IMR-90 (cell line): ENCODE results near the gene GLRA3.

ENCODE experiments used
- BHLHE40 ChIP-seq: fragments of 150-350 bp; IDR thresholded peaks from 2 replicates; pipeline ENCODE4 v1.6.1; 2016; ENCODE audit warnings: mild to moderate bottlenecking, low read depth, low read length
- FOS ChIP-seq: fragments of 150-350 bp; IDR thresholded peaks from 2 replicates; pipeline ENCODE4 v1.6.1; 2016; ENCODE audit warnings: low read depth, low read length
- MAFK ChIP-seq: IDR thresholded peaks from 2 replicates; pipeline ENCODE4 v1.6.1; 2012; ENCODE audit warnings: low read depth, low read length, improper control_type of control experiment
- MAZ ChIP-seq: IDR thresholded peaks from 2 replicates; pipeline ENCODE4 v1.6.1; 2012; ENCODE audit warnings: low read depth, mild to moderate bottlenecking, low read length, improper control_type of control experiment, moderate library complexity, borderline replicate concordance
- MXI1 ChIP-seq: IDR thresholded peaks from 2 replicates; pipeline ENCODE4 v1.6.1; 2012; ENCODE audit warnings: low read depth, mild to moderate bottlenecking, low read length, moderate library complexity, borderline replicate concordance
- NFE2L2 ChIP-seq: fragments of 150-350 bp; IDR thresholded peaks from 2 replicates; pipeline ENCODE4 v1.6.1; 2016; ENCODE audit warnings: low read depth, mild to moderate bottlenecking, low read length
- POLR2A ChIP-seq: IDR thresholded peaks from 2 replicates; pipeline ENCODE4 v1.6.1; 2012; ENCODE audit warnings: mild to moderate bottlenecking, low read depth, low read length
- RAD21 ChIP-seq: IDR thresholded peaks from 2 replicates; pipeline ENCODE4 v1.6.1; 2012; ENCODE audit warnings: low read length, improper control_type of control experiment
- RCOR1 ChIP-seq: IDR thresholded peaks from 2 replicates; pipeline ENCODE4 v1.6.1; 2012; ENCODE audit warnings: mild to moderate bottlenecking, low read length, improper control_type of control experiment; ENCODE audit not compliant: insufficient replicate concordance
- SMC3 ChIP-seq: fragments of 150-350 bp; IDR thresholded peaks from 2 replicates; pipeline ENCODE4 v1.6.1; 2016; ENCODE audit warnings: low read depth, mild to moderate bottlenecking, antibody characterized with exemption, low read length, moderate library complexity
- USF2 ChIP-seq: fragments of 150-350 bp; IDR thresholded peaks from 2 replicates; pipeline ENCODE4 v1.6.1; 2017; ENCODE audit warnings: mild to moderate bottlenecking, antibody characterized with exemption, low read length, low read depth
- TF ChIP-seq, protein P1 (sequence below): conservative IDR thresholded peaks from 2 replicates; pipeline ENCODE4 v1.5.1; 2012; ENCODE audit warnings: mild to moderate bottlenecking, low read depth, low read length, improper control_type of control experiment
- TF ChIP-seq, protein P2 (sequence below): fragments of 150-350 bp; IDR thresholded peaks from 2 replicates; pipeline ENCODE4 v1.6.1; 2016; ENCODE audit warnings: low read depth, mild to moderate bottlenecking, low read length, moderate library complexity, borderline replicate concordance

DNA sequence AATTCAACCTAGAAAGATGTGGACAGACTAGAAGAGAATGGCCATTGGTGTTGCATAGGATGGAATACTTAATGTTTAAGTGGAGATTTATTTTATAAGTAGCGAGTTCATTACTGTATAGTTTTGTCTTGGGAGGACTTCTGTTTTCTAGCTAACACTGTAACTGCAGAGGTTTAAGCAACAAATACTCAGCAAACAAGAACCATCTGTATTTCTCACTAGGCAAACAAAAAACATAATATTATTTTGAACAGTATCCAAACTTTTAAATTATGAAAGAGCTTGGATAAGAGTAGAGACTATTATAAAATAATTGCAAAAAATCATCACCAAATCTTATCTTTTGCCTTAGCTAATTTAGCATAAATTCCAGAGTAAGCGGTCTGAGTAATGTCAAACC, 121.1 kb downstream of the GLRA3 start:
- TF ChIP-seq, protein P1, sequence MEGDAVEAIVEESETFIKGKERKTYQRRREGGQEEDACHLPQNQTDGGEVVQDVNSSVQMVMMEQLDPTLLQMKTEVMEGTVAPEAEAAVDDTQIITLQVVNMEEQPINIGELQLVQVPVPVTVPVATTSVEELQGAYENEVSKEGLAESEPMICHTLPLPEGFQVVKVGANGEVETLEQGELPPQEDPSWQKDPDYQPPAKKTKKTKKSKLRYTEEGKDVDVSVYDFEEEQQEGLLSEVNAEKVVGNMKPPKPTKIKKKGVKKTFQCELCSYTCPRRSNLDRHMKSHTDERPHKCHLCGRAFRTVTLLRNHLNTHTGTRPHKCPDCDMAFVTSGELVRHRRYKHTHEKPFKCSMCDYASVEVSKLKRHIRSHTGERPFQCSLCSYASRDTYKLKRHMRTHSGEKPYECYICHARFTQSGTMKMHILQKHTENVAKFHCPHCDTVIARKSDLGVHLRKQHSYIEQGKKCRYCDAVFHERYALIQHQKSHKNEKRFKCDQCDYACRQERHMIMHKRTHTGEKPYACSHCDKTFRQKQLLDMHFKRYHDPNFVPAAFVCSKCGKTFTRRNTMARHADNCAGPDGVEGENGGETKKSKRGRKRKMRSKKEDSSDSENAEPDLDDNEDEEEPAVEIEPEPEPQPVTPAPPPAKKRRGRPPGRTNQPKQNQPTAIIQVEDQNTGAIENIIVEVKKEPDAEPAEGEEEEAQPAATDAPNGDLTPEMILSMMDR: no peak
- no peak for TF ChIP-seq USF2
- TF ChIP-seq MAZ: no peak
- TF ChIP-seq, protein P2, sequence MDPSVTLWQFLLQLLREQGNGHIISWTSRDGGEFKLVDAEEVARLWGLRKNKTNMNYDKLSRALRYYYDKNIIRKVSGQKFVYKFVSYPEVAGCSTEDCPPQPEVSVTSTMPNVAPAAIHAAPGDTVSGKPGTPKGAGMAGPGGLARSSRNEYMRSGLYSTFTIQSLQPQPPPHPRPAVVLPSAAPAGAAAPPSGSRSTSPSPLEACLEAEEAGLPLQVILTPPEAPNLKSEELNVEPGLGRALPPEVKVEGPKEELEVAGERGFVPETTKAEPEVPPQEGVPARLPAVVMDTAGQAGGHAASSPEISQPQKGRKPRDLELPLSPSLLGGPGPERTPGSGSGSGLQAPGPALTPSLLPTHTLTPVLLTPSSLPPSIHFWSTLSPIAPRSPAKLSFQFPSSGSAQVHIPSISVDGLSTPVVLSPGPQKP: no peak
- TF ChIP-seq POLR2A: no peak
- no peak for TF ChIP-seq RCOR1
- no peak for TF ChIP-seq NFE2L2
- TF ChIP-seq RAD21: no peak
- no peak for TF ChIP-seq BHLHE40
- TF ChIP-seq MXI1: no peak
- no peak for TF ChIP-seq FOS
- no peak for TF ChIP-seq MAFK
- TF ChIP-seq SMC3: no peak
